NK-92 treated with Interleukin-12 subunit alpha and Interleukin-12 subunit beta, amount 100 ng/mL, for 24 hours (cell line): ENCODE data around the gene CTBP2.

ENCODE experiments used
- DNase-seq: peaks from one replicate; lab custom pipeline; 2025; lab: John Stamatoyannopoulos, UW

CTBP2 gene

GRCh38 chr10:125043841-125044658, 116.3 kb downstream of the CTBP2 start:
- DNase-seq, result no peak

DNA sequence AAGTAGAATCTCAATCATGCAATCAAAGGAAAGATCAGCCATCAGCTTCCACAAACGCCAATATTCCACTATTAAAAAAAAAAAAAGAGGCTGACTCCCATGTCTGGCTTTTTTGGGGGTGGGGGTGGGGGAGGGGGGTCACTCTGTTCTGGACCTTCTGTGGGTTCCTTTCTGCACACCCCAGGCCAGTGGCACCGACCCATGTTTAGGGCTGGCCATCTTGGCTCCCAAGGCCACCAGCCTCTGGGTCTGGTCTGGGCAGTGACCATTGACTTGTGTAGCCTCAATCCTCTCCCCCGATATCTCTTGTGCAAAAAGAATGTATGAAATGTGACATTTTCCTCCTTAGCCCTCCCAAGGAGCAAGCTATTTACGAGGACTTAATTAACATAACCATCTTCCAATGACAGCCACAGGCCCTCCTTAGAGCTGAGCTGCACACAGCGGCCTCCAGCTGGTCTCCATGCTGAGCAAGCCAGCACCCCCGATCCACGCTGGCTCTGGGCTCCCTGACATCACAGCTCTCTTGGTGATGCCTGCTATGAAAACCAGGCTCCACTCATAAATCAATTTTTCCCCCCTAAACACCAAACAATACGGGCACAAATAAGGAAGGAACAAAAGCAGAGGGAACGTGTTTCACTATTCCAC, 118.4 kb downstream of the CTBP2 start:
- no peak for DNase-seq

- DNase-seq, result no peak
These were observed 121.0 kb downstream of the CTBP2 start for GRCh38 chr10:125039354-125039769.

DNA sequence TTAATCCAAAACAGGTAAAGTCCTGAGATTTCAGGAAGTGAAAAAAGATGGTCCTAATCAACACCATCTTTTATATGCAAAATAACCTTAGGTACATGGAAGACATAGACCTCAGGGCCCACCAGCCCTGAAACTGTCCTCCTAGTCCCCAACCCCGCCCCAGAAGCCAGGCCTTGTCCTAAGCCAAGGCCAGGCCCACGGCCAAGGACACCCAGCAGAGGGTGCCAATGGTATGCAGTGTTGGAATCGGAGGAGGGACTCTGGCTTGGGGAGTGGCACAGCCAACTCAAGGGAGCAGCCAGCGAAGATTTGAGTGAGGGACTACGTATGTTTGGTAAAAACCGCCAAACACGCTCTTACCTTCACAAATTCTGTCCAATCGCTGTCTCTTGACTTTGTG, 121.7 kb downstream of the CTBP2 start:
- no peak for DNase-seq

GRCh38 chr10:125037145-125037877, 123.1 kb downstream of the CTBP2 start:
- DNase-seq, result no peak

- DNase-seq, result no peak
These were observed 124.6 kb downstream of the CTBP2 start for GRCh38 chr10:125035588-125036295.

DNA sequence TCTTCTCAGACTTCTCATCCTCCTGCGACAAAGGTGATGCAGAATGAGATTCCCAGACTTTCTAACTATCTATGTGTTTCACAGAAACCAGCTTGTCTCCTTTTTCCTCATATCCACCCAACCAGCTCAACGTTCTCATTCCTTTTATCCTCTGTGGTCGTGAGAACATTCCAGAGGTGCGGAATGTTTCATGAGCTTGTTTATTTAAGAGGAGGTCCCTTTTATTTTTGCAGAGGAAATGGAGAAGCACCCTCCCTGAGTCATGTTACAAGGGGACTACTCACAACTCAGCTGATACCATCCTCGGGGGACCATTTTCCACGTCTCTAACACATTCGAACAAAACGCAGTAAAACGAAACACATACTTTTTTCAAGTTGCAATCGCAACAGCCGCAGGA, 125.2 kb downstream of the CTBP2 start:
- no peak for DNase-seq

- no peak for DNase-seq
These were observed 125.7 kb downstream of the CTBP2 start for GRCh38 chr10:125034675-125035074.

- DNase-seq, result no peak
These were observed 127.0 kb downstream of the CTBP2 start for GRCh38 chr10:125033146-125033924.

- DNase-seq, result no peak
These were observed 127.8 kb downstream of the CTBP2 start for GRCh38 chr10:125032474-125033020.

DNA sequence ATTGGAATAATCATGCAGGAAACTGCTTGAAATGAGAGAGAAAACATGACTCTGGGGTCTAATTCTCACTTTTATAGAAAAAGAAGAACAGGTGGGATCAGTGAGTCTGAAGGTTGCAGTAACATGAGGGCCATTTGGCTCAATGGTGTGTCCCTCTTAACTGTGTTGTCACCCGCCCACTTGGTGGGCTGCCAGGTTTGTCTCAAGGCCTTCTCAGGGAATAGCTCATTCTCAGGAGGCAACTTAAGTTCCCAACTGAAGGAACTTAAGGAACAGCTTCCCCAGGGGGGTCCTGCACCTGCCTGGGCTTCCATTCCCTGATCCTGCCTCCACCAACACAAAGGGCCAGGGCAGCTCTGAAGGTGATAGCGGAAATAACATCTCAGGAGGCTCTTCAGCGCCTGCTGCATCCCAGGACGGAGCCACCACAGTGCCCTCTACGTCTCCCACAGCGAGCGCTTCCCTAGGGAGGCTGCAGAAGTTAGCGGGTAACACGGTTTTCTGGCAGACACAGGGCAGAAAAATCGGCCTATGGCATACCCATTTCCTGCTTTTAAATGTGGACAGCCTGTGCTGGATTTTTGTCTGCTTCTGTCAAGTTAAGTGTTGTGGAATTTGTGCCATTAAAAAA, 129.7 kb downstream of the CTBP2 start:
- no peak for DNase-seq

GRCh38 chr10:125029584-125030242, 130.7 kb downstream of the CTBP2 start:
- DNase-seq, result no peak

DNA sequence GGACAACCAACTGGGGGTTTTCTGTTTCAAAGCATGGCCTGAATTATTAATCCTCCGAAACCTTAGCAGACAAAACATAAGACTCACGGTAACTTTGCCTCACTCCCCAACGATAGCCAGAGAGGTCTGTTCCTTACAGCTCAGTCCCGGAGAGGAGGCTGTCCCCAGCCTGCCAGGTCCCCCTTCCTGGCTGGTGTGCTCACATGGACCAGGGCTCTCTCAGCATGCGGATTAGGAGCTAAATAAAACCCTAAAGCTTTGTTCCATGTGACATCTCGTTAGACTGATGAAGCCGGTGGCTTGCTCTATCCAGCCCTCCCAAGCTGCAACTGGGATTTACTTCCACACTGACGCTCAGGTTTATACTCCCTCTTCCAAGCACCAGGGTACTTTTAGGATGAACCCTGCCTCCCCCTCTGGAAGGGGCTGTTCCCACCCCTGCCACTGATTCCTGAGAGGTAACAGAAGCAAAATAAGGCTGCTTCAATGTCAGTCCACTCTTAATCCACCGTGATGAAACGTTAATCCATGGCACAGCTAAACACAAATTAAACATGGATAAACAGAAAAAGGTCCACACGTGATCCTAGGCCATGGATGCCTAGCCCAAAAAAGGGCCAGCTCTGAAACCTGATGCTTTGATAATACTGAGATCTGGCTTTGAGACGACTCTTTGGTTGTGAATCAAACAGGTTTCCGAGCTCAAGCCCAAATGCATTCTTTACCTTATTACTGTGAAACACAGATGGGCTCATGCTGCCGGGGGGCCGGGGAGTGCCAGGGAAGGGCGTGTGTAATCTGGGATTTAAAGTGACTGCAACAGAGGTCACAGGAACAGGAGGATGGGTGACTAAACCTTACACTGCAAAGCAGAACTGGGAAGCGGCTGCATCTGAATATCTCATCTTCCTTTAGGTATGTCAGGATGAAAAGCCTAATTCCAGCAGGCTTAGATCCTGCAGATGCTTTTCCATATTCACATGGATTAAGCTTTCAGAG, 132.2 kb downstream of the CTBP2 start:
- no peak for DNase-seq

DNA sequence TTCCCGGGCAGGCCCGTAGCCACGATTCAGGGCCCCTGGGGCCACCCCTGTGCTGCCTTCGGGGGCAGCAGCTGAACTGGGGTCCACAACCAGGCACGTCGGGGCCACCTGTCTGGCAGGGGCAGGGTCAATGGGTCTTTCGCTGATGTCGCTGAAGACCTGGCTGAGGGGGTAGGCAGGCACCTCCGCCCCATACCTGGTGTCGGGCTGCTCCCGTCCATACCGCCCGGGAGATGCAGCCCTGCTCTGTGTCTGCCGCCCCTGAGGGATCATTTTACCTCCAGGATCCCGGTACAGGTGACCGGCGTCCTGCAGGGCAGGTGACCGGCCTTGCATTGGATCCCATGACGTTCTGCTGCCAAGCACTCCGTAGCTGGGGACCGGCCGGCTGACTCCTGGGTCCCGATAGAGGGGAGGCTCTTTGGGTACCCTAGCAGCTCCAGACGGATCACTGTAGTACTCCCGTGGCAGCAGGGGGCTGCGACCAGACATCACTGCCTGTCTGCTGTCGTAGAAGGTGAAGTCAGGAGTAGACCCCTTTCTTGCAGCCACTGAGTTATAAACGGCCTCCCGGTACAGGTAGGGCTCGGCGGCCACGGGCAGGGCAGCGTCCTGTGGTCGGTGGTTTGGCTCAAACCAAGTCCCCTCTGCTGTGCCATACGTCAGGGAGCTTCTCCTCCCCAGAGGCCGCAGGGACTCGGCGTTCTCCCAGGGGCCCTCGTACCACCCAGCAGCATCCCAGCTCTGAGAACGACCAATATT, 133.2 kb downstream of the CTBP2 start:
- DNase-seq, result no peak

DNA sequence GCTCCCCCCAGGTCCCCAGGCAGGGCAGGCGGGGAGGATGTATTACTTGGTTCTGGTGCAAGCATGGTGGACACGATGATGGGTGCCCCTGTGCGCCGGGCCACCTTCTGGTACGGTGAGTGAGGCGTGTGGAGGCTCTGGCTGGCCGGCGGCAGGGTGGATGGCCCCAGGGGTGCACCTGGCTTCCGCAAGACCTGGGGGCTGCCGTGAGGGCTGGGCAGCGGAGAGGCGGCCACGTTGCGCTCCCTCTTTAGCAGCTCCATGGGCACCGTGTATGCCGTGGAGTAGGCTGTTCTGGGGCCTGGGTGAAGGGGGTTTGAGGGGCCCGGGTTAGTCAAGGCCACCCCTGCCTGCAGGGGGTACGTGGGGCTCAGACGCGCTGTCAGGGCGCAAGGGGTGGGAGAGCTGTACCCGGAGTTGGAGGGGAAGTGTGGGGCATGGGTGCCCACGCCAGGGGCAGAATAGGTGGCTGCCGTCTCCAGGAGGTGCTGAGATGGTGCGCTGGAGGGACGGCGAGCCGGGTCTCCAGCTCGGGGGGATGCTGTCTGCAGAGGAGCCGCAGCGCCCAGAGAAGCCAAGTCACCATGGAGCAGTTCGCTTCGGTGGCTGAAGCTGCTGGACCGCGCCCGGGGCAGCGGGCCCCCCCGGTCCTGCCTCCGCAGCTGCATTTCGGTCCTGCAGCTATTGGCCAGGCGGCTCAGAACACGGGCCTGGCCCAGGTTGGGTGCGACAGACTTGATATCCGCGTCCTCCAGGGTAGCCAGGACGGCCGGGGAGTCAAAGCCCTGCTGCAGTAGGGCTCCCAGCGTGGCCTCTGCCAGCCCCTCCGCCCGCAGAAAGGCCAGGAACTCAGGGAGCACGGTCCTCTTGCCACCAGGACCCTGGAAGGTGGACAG, 134.1 kb downstream of the CTBP2 start:
- no peak for DNase-seq

DNA sequence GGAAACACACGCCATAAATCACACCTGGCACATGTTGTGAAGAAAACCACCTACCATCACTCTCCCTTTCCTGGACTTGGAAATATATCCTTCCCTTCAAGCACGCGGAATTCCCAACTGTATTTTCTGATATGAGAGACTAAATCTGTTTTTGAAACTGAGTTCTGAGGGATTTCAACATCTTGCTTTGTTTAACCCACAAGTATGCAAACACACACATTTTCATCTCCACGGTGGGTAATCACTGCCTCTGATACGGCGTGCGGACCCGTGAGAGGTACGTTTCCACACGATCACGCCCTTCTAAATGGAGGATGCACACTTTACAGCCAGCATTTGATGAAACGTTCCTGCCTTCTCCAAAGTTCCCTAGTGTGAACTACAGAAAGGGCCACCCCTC, 135.0 kb downstream of the CTBP2 start:
- DNase-seq, result no peak
